PC-9 (cell line): ENCODE measurements around the gene FBP2.
"Not testable (repeated sequence)": the region's sequence is repeated elsewhere in the genome, so short reads cannot be mapped to it uniquely, and the experiment has no call there.

Source experiments
- EZH2 ChIP-seq: fragments of 200-600 bp; sonication (generic); IDR thresholded peaks from 2 replicates; pipeline ENCODE4 v1.8.0; 2017; ENCODE audit warnings: antibody characterized with exemption, low read depth
- TF ChIP-seq, protein P1 (sequence below): fragments of 200-600 bp; sonication (generic); conservative IDR thresholded peaks from 2 replicates; pipeline ENCODE4 v1.6.1; 2017; ENCODE audit warnings: mixed run types, antibody characterized with exemption, mild to moderate bottlenecking, moderate library complexity

DNA sequence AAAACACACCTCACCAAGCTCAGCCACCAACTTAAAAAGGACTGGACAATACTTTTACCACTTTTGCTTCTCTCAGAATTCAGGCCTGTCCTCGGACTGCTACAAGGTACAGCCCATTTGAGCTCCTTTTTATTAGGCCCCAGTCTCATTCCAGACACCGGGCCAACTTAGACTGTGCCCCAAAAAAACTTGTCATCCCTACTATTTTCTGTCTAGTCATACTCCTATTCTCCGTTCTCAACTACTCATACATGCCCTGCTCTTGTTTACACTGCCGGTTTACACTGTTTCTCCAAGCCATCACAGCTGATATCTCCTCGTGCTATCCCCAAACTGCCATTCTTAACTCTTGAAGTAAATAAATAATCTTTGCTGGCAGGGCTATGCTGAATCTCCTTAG, 49.3 kb downstream of the FBP2 start:
- TF ChIP-seq, protein P1, sequence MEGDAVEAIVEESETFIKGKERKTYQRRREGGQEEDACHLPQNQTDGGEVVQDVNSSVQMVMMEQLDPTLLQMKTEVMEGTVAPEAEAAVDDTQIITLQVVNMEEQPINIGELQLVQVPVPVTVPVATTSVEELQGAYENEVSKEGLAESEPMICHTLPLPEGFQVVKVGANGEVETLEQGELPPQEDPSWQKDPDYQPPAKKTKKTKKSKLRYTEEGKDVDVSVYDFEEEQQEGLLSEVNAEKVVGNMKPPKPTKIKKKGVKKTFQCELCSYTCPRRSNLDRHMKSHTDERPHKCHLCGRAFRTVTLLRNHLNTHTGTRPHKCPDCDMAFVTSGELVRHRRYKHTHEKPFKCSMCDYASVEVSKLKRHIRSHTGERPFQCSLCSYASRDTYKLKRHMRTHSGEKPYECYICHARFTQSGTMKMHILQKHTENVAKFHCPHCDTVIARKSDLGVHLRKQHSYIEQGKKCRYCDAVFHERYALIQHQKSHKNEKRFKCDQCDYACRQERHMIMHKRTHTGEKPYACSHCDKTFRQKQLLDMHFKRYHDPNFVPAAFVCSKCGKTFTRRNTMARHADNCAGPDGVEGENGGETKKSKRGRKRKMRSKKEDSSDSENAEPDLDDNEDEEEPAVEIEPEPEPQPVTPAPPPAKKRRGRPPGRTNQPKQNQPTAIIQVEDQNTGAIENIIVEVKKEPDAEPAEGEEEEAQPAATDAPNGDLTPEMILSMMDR: not testable (repeated sequence)
- not testable (repeated sequence) for TF ChIP-seq EZH2
